Lower leg skin (tissue), 4 donors: ENCODE measurements around the gene HMX2. TPM values are rescaled to one million over a fixed set of nuclear protein-coding genes. Genes with fewer than 3 reads are reported as not detected.

Experiments
- DNase-seq, 2 donors: peaks; one replicate each; pipeline ENCODE4 v3.0.0-alpha.2; 2019; ENCODE audit warnings: low spot score in 2 of 2
- H3K4me3 ChIP-seq: fragments of 200-600 bp; sonication (generic); 2 replicates; pipeline ENCODE4 v1.5.1; 2017; ENCODE audit warnings: mild to moderate bottlenecking, low read depth; ENCODE audit not compliant: poor library complexity, severe bottlenecking
- POLR2A ChIP-seq, 2 donors: fragments of 450-650 bp; IDR thresholded peaks; one replicate each; pipeline ENCODE4 v1.6.1; 2016 to 2017; ENCODE audit warnings: antibody characterized with exemption in 2 of 2, mild to moderate bottlenecking in 1 of 2, moderate library complexity in 1 of 2
- WGBS, 2 donors: methylation state at CpG; one replicate each; pipeline ENCODE4 v1.1.5; 2018; 5-methylcytosine and 5-hydroxymethylcytosine counted together
- intact Hi-C: fragments of 100-400 bp; cut with DNase I; formaldehyde crosslinking; loops from one replicate; pipeline ENCODE4 v1.15.0; 2023; ENCODE audit warnings: low total_unique reads
- total RNA-seq, 4 donors: library from RNA; depleted of rRNA; stranded (reverse); fragments of >200 nt; gene quantifications; one replicate each; pipeline ENCODE4 v1.1.0, GENCODE V29; 2016
- TF ChIP-seq, protein P1 (sequence below), 3 donors: fragments of 450-650 bp; IDR thresholded peaks; one replicate each; pipeline ENCODE4 v1.5.1; 2016; ENCODE audit warnings: antibody characterized with exemption in 3 of 3, mild to moderate bottlenecking in 3 of 3, moderate library complexity in 2 of 3

Gene HMX2
- not detected for total RNA-seq

DNA sequence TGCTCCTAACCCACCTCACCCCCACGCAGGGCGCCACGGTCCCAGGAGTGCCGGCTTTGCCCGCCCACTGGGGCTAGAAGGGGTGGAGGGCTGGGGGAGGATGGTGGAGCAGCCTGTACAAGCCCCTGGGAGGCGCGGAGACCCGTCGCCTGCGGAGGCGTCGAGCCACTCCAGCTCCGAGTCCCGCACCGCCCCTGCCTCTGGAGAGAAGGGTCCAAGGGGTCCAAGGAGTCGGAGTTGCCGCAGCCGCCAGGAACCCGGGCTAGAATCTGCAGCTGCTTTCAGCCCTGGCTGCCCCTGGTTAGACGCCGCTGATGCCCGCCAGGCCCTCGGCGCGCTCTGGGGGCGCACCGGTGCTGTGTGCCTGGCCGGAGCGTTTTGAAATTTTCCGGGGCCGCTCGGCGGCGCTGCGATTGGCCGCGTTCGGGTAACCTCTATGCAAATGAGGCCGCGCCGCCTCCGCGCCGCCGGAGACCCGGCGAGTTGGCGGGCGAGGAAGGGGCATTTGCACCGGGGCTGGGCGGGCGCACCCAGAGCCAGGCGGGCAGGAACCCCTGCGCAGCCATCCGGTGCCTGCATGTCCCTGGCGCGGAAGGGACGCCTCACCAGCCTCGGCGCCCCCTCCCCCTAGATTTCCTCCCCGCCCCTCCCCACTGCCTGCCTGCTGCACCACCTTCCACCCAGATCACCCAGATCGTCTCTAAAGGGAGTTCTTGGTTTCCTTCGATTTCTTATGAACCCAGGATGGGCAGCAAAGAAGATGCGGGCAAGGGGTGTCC, at the start of gene HMX2:
Gene HMX2, plus strand, starts transcription at position 502 of the 779 bp plus-strand sequence. Its CDS starts 243 bp downstream, at position 745.
- TF ChIP-seq POLR2A (IDR thresholded peaks at IDR 0.05), result no peak
- TF ChIP-seq, protein P1, sequence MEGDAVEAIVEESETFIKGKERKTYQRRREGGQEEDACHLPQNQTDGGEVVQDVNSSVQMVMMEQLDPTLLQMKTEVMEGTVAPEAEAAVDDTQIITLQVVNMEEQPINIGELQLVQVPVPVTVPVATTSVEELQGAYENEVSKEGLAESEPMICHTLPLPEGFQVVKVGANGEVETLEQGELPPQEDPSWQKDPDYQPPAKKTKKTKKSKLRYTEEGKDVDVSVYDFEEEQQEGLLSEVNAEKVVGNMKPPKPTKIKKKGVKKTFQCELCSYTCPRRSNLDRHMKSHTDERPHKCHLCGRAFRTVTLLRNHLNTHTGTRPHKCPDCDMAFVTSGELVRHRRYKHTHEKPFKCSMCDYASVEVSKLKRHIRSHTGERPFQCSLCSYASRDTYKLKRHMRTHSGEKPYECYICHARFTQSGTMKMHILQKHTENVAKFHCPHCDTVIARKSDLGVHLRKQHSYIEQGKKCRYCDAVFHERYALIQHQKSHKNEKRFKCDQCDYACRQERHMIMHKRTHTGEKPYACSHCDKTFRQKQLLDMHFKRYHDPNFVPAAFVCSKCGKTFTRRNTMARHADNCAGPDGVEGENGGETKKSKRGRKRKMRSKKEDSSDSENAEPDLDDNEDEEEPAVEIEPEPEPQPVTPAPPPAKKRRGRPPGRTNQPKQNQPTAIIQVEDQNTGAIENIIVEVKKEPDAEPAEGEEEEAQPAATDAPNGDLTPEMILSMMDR (IDR thresholded peaks at IDR 0.05), result no peak
- intact Hi-C loops, result no loop called here
- no peak within 1 kb of the TSS for H3K4me3 ChIP-seq
- no peak for DNase-seq
- WGBS, 2 donors, result 1% methylated on average over 31 to 46 of the region's 64 CpGs

GRCh38 chr10:123100030-123100762, 47.7 kb upstream of the HMX2 start:
- no peak for TF ChIP-seq POLR2A (IDR thresholded peaks at IDR 0.05)
- TF ChIP-seq, protein P1 (IDR thresholded peaks at IDR 0.05), result no peak
- WGBS, 2 donors, result 70 to 92% methylated on average over 7 of the region's 7 CpGs
- H3K4me3 ChIP-seq, result no peak overlapping the region
- no peak for DNase-seq
- intact Hi-C loops, result no loop called here

DNA sequence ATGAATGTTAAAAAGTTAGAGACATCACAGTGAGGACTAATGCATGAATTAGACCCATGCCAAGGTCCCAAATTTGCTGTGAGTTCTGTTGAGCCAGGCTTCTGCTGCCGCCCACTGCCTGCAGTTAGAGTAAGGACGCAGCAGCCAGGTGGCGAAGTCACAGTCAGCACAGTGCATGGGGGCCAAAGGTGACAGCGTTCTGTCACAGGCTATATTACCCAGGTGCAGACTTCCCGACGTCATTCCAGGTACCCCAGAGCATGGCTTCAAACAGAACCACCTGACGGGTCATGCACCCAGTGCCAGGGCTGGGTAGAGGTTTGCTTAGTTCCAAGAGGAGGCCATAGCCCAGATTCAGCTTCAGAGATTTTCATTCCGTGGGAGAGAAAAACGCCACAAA, 46.1 kb upstream of the HMX2 start:
- WGBS, 2 donors, result 69 to 80% methylated on average over 7 to 9 of the region's 9 CpGs
- TF ChIP-seq, protein P1 (IDR thresholded peaks at IDR 0.05), result no peak
- TF ChIP-seq POLR2A (IDR thresholded peaks at IDR 0.05), result no peak
- intact Hi-C loops, result no loop called here
- DNase-seq, result no peak
- no peak overlapping the region for H3K4me3 ChIP-seq

DNA sequence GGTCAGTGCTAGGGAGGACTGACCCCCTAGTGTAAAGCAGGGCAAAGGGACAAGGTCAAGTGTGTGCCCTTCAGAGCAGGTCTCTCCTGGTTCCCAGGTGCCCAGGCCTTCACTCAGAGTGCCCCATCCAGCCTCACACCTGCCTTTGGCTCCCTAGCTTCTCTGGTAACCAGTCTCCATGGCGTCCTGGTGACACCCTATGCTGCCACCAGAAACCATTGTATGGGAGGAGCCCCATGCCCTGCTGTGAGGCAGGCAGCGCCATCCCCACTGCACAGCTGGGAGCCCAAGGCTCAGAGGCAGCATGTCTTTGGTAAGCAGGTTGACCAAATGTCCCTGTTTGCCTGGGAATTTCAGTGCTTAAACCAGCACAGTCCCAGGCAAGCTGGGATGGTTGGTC, 45.3 kb upstream of the HMX2 start:
- no peak overlapping the region for H3K4me3 ChIP-seq
- intact Hi-C loops, result no loop called here
- WGBS, 2 donors, result 70 to 80% methylated on average over 2 of the region's 2 CpGs
- DNase-seq, result no peak
- TF ChIP-seq, protein P1 (IDR thresholded peaks at IDR 0.05), result no peak
- TF ChIP-seq POLR2A (IDR thresholded peaks at IDR 0.05), result no peak

DNA sequence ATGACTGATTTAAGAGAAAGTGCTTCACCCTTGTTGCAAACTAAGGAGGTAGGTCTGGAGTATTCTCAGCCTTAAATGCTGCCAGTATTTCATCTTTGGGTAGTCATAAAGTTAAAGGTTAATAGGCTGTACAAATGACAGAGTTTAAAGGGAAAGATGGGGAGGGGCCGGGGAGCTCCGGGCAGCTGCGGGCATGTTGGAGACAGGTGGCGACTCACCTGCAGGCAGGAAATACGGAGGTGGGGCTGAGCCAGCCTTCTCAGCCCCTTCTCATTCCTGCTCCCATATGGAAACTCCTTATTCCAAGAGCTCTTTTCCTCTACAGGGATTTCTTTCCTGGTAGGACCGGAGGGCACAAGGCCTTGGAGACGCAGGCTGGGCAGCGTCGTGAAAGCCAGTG, 44.0 kb upstream of the HMX2 start:
- H3K4me3 ChIP-seq, result no peak overlapping the region
- no peak for TF ChIP-seq POLR2A (IDR thresholded peaks at IDR 0.05)
- TF ChIP-seq, protein P1 (IDR thresholded peaks at IDR 0.05), result no peak
- intact Hi-C loops, result no loop called here
- no peak for DNase-seq
- 40% methylated on average over 9 of the region's 9 CpGs for WGBS, 2 donors
